Skin of body (tissue), 2 donors: ENCODE data around the gene SLC24A5. TPM values are rescaled to one million over a fixed set of nuclear protein-coding genes. Genes with fewer than 3 reads are reported as not detected.

Source experiments
- DNase-seq: peaks from one replicate; lab custom pipeline; 2025; lab: John Stamatoyannopoulos, UW
- total RNA-seq: library from RNA; depleted of rRNA; stranded (reverse); fragments of >200 nt; gene quantifications from one replicate; pipeline ENCODE4 v1.2.3, GENCODE V29; 2014

Gene SLC24A5
- total RNA-seq, 1 donor from 2014 or later: 3.6 TPM

DNA sequence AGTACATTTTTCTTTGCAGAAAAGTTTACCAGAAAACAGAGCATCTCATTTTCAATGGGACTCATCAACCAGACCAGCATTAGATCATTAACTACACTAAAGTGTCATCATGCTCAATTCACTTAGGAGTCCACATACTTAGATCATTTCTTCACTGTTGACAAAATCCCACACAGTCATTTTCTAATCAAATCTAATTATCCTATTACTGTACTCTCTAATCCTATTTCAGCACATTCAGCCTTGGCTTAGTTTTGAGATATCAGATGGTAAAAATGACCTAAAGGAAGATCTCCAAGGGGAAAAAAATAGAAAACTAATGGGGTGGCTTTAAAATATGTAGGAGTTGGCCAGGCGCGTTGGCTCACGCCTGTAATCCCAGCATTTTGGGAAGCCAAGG lies 65.5 kb downstream of the SLC24A5 start:
- no peak for DNase-seq

DNA sequence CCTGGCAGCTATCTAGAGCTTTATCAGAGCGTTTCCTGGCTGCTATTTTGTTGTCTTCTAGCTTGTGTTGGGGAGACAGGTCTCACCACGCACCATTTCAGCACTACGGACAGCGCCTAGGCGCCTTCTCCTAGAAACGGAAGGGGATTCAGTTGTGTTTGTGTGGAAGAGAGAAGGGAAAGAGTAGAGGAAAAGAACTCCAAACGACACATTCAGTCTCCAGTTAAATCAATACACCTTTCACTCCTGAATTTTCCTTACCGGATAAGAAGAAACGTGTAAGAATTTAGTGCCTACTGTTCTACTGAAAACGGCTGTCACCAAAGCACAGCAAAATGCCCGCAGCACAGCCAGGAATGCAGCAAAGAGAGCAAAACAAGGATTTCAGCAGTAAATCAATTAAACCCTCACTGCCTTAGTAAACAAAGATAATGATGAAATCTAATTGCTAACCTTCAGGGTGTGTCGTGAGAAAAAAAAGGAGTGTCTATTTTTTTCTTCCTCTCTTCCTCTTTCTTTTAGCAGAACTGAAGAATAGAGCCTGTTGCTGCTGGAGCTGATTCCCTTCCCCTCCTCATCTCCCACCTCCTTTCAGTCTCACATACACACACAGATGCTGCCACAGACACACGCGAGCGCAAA lies 70.3 kb downstream of the SLC24A5 start:
- DNase-seq: peak; percentile 24

- no peak for DNase-seq
These were observed 70.9 kb downstream of the SLC24A5 start, which contains the start of gene CTXN2 for GRCh38 chr15:48191574-48192225. Gene CTXN2 (plus strand): TSS chr15:48191665. CDS start chr15:48201301, 9,636 bp downstream.

Other genes starting within 250 kb of the SLC24A5 start
- gene MYEF2, start 57.3 kb downstream of the SLC24A5 start, total RNA-seq: 8.1 TPM
- gene CTXN2, start 70.7 kb downstream of the SLC24A5 start, total RNA-seq: not detected
- not detected for gene SLC12A1, start 85.3 kb downstream of the SLC24A5 start, total RNA-seq
- 50.4 TPM for gene DUT, start 210.4 kb downstream of the SLC24A5 start, total RNA-seq